LNCAP (cell line): ENCODE measurements around the gene ACKR3.

Experiments
- TF ChIP-seq, protein P1 (sequence below): fragments of 450-650 bp; IDR thresholded peaks from 2 replicates; pipeline ENCODE4 v1.5.1; 2017; ENCODE audit warnings: mild to moderate bottlenecking

The ACKR3 gene

DNA sequence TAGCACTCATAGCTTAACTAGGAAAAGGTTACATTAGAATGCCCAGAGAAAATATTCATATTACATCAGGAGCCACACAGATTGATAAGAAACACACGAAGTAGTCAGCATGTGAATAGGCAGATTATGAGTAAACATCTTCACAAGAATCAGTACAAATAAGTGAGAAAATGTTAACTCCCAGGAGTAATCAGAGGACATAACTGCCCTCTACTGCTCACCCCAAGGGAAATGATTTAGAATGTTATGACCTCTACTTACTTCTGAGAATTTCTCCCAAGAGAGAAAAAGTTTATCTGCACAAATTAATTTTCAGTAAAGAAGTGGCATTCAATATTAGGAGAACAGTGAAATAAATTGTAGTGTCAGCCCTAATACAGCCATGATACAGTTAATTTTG is 39.1 kb upstream of the ACKR3 start:
- TF ChIP-seq, protein P1, sequence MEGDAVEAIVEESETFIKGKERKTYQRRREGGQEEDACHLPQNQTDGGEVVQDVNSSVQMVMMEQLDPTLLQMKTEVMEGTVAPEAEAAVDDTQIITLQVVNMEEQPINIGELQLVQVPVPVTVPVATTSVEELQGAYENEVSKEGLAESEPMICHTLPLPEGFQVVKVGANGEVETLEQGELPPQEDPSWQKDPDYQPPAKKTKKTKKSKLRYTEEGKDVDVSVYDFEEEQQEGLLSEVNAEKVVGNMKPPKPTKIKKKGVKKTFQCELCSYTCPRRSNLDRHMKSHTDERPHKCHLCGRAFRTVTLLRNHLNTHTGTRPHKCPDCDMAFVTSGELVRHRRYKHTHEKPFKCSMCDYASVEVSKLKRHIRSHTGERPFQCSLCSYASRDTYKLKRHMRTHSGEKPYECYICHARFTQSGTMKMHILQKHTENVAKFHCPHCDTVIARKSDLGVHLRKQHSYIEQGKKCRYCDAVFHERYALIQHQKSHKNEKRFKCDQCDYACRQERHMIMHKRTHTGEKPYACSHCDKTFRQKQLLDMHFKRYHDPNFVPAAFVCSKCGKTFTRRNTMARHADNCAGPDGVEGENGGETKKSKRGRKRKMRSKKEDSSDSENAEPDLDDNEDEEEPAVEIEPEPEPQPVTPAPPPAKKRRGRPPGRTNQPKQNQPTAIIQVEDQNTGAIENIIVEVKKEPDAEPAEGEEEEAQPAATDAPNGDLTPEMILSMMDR = no peak

DNA sequence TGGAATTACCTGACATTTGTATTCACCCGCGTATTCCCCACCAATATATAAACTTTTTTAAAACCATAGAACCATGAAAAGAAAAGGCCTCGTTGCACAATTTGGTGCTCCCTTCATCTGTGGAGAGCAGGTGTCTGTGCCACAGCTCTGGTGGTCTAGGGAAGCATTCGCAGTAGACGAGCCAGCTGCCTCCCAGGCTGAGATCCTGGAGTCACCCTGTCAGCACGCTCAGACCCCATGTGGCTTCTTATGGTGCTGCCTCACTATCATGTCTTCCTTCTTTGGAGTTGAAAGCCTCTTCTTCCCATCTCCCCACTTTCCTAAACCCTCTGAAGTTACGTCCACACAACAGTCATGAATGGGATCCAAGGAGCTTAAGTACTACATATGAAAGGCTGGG is 38.4 kb upstream of the ACKR3 start:
- TF ChIP-seq, protein P1 = no peak

DNA sequence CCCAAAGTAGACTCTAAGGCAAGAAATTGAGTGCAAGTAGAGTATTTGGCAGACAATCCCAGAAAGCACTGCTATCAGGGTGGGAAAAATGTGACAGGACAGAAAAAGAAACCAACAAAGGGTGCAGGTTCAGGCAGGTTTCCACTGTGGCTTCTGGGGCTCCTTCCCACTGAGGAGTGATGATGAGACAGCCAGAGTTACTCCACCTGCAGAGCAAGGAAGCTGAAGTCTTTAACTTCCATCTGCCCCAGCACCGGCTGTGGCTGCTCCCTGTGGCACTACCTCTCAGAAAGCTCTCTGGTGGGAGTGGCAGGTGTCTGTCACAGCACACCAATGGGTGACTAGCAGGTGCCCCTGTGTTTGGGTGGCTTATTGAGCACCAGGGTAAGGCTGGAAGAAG is 37.6 kb upstream of the ACKR3 start:
- TF ChIP-seq, protein P1 = no peak

DNA sequence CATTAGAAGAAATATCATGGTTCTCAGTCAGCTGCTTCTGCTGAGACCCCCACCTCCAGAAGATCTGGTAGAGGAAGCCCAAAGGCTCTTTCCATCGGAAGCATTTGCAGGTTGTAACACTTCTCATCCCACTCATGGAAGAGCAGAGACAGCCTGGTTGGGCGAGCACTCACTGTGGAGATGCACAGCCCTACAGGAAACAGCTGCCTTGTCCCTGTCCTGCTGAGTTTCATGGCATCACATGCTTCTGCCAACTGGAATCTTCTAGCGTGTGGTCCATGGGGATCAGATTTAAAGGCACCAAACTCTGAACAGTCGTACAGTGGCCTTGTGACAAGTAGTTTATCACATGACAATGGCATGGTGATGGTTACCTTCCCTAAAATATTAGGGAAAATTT is 36.3 kb upstream of the ACKR3 start:
- TF ChIP-seq, protein P1 = no peak

DNA sequence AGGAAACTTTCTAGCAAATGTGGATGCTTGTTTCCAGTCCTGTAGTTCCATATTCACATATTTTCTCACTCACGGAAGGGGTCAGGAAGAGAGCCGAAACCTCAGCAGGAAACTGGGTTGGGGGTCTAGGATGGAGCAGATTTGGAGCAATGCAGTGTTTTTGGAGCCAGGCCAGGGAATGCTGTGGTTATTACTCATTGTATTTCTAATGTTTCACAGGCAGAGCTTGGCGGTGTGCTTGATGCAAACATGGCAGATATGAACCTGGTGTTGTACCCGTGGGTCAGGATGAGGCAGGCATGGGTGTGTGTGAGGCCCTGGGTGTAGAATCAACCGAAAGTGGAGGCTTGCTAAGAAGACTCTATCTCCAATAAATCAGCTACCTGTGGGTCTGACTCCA is 34.6 kb upstream of the ACKR3 start:
- TF ChIP-seq, protein P1 = no peak

DNA sequence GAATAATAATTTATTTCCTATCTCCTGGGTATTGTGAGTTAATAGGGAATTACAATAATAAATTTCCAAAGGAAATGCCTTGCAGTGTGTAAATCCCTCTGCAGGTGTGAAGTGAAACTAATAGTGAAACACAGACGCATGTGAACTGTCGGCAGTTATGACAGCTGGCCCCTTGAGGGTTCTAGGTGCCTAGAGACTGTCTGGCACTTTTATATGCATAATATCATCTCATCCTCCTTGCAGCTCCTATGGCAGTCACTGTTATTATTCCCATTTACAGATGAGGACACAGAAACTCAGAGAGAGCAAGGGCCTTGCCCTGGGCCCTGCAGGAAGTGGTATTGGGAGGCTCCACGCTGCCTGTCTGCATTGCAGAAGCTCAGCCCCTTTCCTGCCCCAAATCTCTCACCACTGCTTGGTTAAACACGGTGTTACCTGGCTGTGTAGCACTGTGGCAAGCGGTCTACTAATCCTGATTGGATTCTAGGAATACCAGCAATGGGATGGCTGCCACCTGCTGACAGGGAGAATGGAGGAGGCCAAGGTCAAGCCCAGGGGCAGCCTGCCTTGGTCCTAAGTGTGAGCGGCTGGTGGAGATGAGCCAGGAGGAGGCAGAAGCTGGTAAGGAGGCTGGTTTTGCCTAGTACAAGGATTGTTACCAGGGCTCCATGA is 32.8 kb upstream of the ACKR3 start:
- TF ChIP-seq, protein P1 = no peak

DNA sequence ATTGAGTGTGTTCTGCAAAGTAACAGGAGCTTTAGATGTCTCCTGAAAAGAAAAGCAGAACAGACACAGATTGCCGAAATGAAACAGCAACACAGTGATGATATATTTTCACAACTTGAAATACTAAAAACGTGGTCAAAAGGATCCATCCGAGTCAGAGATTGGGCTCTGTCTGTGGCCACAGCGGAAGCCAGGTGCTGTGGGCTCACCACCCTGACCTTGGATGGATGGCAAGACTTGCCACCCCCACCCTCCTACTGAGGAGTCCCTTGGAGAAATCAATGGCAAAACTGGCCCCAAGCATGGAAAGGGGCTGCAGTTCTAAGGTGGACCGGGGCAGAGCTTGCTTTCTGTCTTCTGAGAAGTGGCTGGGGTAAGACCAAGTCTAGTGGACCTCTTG is 31.4 kb upstream of the ACKR3 start:
- TF ChIP-seq, protein P1 = no peak

DNA sequence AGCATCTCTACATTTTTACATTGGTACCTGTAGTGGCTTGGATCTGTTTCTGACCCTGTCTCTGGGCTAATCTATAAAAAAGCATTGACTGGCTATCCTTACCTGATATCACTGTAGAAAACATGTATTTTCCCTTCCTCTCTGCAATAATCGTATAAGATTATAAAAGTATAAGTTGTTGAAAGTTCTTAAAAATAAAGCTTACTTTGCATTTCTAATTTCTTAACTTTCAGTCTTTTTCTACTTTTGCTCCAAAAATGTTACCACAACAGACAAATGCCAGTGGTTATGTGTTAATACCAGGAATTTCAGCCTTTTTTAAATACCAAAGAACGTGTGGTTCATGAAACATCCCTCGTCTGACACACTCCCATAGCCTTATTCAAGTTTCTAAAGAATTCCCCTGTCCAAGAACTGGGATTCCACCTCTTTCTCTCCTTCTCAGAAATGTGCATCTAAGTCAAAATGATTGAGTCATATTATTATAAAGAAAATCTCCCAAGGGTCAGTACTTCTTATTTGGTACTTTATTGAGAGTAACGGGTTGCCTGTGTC is 28.5 kb upstream of the ACKR3 start:
- TF ChIP-seq, protein P1 = no peak
